HepG2 (cell line): ENCODE results near the gene DDX17. TPM values are rescaled to one million over a fixed set of nuclear protein-coding genes. Genes with fewer than 3 reads are reported as not detected.
A peak's percentile ranks its signal among the peaks of the same experiment; 100 is the strongest.

Experiments used
- CBFB ChIP-seq: sonication (generic); formaldehyde crosslinking; IDR thresholded peaks from 2 replicates; pipeline ENCODE4 v1.4.0; 2020; ENCODE audit warnings: missing genetic modification reagents
- EHMT2 ChIP-seq: fragments of 200-600 bp; sonication (generic); IDR thresholded peaks from 2 replicates; pipeline ENCODE4 v1.7.0; 2017; ENCODE audit warnings: antibody characterized with exemption, low read depth, low read length, borderline replicate concordance
- FIP1L1 ChIP-seq: fragments of 200-400 bp; formaldehyde crosslinking; IDR thresholded peaks from 2 replicates; pipeline ENCODE4 v1.6.1; 2018; ENCODE audit warnings: low read depth, mild to moderate bottlenecking, low read length, moderate library complexity, borderline replicate concordance; ENCODE audit not compliant: insufficient read depth
- NR3C1 ChIP-seq: sonication (generic); formaldehyde crosslinking; IDR thresholded peaks from 2 replicates; pipeline ENCODE4 v1.4.0; 2020; ENCODE audit warnings: missing genetic modification reagents
- RAD51 ChIP-seq: fragments of 450-650 bp; IDR thresholded peaks from 2 replicates; pipeline ENCODE4 v1.6.1; 2016; ENCODE audit warnings: borderline replicate concordance
- SMC3 ChIP-seq: IDR thresholded peaks from 2 replicates; pipeline ENCODE4 v1.6.1; 2011; ENCODE audit warnings: low read length, improper control_type of control experiment
- SMYD3 ChIP-seq: sonication (generic); formaldehyde crosslinking; IDR thresholded peaks from 2 replicates; pipeline ENCODE4 v1.8.1; 2023; ENCODE audit warnings: mild to moderate bottlenecking, missing genetic modification reagents
- SRSF9 ChIP-seq: fragments of 200-400 bp; formaldehyde crosslinking; IDR thresholded peaks from 2 replicates; pipeline ENCODE4 v1.6.1; 2018; ENCODE audit warnings: borderline replicate concordance, mild to moderate bottlenecking, low read depth, low read length; ENCODE audit not compliant: insufficient read depth, poor library complexity, severe bottlenecking
- TGIF2 ChIP-seq: IDR thresholded peaks from 2 replicates; pipeline ENCODE4 v1.6.1; 2016; ENCODE audit warnings: control low read depth, missing compliant biosample characterization
- ZFP36L2 ChIP-seq: sonication (generic); formaldehyde crosslinking; IDR thresholded peaks from 2 replicates; pipeline ENCODE4 v1.4.0; 2020; ENCODE audit warnings: missing genetic modification reagents
- ZNF75D ChIP-seq: sonication (generic); formaldehyde crosslinking; IDR thresholded peaks from 2 replicates; pipeline ENCODE4 v1.8.1; 2023; ENCODE audit warnings: missing genetic modification reagents, mild to moderate bottlenecking, borderline replicate concordance
- polyA plus RNA-seq, 8 experiments: library from polyadenylated mRNA; depleted of rRNA in 3 of 8; stranded (reverse) in 7 of 8; unstranded in 1 of 8; fragments of >200 nt; fragmentation: Illumina TruSeq in 4 of 8; extraction: Trizol in 4 of 8; gene quantifications; 2 replicates each; pipeline versions ENCODE4 v1.2.1 to v1.2.3, GENCODE V29; 2011 to 2016; ENCODE audit warnings: low read depth in 4 of 8, missing spikeins in 1 of 8, mixed read lengths in 1 of 8; ENCODE audit not compliant: insufficient read depth in 1 of 8
- total RNA-seq, 5 experiments: library from RNA; depleted of rRNA; stranded (reverse); fragments of >200 nt; fragmentation: Illumina TruSeq; extraction: Trizol; gene quantifications; 2 replicates each; pipeline ENCODE4 v1.2.3, GENCODE V29; 2016; ENCODE audit warnings: low read depth in 1 of 5
- TF ChIP-seq, protein P1 (sequence below): IDR thresholded peaks from 2 replicates; pipeline ENCODE4 v1.6.1; 2012; ENCODE audit warnings: low read depth, low read length, improper control_type of control experiment
- TF ChIP-seq, protein P2 (sequence below): sonication (generic); formaldehyde crosslinking; IDR thresholded peaks from 2 replicates; pipeline ENCODE4 v1.4.0; 2020; ENCODE audit warnings: missing genetic modification reagents, borderline replicate concordance
- TF ChIP-seq, protein P3 (sequence below): sonication (generic); formaldehyde crosslinking; IDR thresholded peaks from 2 replicates; pipeline ENCODE4 v1.9.0; 2021; ENCODE audit warnings: missing genetic modification reagents, borderline replicate concordance
- TF ChIP-seq, protein P4 (sequence below): sonication (generic); formaldehyde crosslinking; conservative IDR thresholded peaks from 2 replicates; pipeline ENCODE4 v1.4.0; 2020; ENCODE audit warnings: mild to moderate bottlenecking, missing genetic modification reagents, moderate library complexity
- TF ChIP-seq, protein P5 (sequence below): sonication (generic); formaldehyde crosslinking; IDR thresholded peaks from 2 replicates; pipeline ENCODE4 v1.4.0; 2020; ENCODE audit warnings: missing genetic modification reagents
- TF ChIP-seq, protein P6 (sequence below): IDR thresholded peaks from 2 replicates; pipeline ENCODE4 v1.6.1; 2016; ENCODE audit warnings: low read depth, control low read depth

The DDX17 gene
- total and polyA plus RNA-seq, 2 of the 13 experiments (the other 11 are each of a cell fraction or from before 2014, with no cell fraction given) = 238 to 344 TPM

DNA sequence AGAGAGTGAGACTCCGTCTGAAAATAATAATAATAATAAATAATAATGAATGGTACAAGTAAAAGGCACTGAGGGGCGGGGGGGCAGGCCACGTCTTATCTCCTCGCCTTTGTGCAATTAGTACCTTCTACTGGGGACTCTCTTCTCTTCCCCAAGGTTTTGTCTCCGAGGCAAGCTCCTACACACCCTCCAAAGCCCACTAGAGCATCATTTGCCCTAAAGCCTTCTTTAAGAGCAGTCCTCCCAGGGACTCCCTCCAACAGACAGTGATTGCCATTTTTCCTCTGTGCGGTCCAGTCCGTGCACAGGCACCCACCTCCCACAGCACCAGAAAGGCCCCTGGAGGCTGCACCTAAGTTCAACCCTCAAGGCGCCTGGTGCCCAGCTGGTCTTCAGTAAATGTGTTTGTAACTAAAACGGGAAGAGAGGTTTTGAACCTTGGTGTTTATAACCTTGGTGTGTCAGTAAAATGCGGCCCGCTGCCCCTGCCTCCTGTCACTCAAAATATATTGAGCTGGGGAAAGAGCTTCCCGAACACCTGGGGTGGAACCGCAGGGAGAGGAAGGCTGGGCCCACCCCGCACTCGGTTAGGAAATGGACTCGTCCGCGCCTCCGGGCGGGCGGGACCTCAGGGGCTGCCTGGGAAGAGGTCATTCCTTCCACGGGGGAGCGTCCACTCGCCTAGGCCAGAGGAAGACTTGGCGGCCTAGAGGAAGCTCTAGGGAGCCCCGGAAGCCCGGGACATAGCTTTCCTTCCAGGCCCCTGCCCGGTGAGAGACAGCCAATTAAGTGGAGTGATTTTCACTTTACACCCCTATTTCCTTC is 42.9 kb downstream of the DDX17 start (continued):
- TF ChIP-seq, protein P1, sequence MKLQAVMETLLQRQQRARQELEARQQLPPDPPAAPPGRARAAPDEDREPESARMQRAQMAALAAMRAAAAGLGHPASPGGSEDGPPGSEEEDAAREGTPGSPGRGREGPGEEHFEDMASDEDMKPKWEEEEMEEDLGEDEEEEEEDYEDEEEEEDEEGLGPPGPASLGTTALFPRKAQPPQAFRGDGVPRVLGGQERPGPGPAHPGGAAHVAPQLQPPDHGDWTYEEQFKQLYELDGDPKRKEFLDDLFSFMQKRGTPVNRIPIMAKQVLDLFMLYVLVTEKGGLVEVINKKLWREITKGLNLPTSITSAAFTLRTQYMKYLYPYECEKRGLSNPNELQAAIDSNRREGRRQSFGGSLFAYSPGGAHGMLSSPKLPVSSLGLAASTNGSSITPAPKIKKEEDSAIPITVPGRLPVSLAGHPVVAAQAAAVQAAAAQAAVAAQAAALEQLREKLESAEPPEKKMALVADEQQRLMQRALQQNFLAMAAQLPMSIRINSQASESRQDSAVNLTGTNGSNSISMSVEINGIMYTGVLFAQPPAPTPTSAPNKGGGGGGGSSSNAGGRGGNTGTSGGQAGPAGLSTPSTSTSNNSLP = no peak
- TF ChIP-seq, protein P2, sequence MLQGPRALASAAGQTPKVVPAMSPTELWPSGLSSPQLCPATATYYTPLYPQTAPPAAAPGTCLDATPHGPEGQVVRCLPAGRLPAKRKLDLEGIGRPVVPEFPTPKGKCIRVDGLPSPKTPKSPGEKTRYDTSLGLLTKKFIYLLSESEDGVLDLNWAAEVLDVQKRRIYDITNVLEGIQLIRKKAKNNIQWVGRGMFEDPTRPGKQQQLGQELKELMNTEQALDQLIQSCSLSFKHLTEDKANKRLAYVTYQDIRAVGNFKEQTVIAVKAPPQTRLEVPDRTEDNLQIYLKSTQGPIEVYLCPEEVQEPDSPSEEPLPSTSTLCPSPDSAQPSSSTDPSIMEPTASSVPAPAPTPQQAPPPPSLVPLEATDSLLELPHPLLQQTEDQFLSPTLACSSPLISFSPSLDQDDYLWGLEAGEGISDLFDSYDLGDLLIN = no peak
- no peak for TF ChIP-seq EHMT2
- TF ChIP-seq CBFB (CRISPR knock-in tag) = 0 out of 2 replicates have a peak, but pooled peaks have one; percentile 67
- TF ChIP-seq ZFP36L2 (CRISPR knock-in tag) = no peak
- TF ChIP-seq, protein P3, sequence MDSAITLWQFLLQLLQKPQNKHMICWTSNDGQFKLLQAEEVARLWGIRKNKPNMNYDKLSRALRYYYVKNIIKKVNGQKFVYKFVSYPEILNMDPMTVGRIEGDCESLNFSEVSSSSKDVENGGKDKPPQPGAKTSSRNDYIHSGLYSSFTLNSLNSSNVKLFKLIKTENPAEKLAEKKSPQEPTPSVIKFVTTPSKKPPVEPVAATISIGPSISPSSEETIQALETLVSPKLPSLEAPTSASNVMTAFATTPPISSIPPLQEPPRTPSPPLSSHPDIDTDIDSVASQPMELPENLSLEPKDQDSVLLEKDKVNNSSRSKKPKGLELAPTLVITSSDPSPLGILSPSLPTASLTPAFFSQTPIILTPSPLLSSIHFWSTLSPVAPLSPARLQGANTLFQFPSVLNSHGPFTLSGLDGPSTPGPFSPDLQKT (CRISPR knock-in tag) = no peak
- TF ChIP-seq SMC3 = no peak
- TF ChIP-seq, protein P4, sequence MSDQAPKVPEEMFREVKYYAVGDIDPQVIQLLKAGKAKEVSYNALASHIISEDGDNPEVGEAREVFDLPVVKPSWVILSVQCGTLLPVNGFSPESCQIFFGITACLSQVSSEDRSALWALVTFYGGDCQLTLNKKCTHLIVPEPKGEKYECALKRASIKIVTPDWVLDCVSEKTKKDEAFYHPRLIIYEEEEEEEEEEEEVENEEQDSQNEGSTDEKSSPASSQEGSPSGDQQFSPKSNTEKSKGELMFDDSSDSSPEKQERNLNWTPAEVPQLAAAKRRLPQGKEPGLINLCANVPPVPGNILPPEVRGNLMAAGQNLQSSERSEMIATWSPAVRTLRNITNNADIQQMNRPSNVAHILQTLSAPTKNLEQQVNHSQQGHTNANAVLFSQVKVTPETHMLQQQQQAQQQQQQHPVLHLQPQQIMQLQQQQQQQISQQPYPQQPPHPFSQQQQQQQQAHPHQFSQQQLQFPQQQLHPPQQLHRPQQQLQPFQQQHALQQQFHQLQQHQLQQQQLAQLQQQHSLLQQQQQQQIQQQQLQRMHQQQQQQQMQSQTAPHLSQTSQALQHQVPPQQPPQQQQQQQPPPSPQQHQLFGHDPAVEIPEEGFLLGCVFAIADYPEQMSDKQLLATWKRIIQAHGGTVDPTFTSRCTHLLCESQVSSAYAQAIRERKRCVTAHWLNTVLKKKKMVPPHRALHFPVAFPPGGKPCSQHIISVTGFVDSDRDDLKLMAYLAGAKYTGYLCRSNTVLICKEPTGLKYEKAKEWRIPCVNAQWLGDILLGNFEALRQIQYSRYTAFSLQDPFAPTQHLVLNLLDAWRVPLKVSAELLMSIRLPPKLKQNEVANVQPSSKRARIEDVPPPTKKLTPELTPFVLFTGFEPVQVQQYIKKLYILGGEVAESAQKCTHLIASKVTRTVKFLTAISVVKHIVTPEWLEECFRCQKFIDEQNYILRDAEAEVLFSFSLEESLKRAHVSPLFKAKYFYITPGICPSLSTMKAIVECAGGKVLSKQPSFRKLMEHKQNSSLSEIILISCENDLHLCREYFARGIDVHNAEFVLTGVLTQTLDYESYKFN (CRISPR knock-in tag) = 0 out of 2 replicates have a peak, but pooled peaks have one; percentile 44
- TF ChIP-seq, protein P5, sequence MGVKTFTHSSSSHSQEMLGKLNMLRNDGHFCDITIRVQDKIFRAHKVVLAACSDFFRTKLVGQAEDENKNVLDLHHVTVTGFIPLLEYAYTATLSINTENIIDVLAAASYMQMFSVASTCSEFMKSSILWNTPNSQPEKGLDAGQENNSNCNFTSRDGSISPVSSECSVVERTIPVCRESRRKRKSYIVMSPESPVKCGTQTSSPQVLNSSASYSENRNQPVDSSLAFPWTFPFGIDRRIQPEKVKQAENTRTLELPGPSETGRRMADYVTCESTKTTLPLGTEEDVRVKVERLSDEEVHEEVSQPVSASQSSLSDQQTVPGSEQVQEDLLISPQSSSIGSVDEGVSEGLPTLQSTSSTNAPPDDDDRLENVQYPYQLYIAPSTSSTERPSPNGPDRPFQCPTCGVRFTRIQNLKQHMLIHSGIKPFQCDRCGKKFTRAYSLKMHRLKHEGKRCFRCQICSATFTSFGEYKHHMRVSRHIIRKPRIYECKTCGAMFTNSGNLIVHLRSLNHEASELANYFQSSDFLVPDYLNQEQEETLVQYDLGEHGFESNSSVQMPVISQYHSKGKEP (CRISPR knock-in tag) = no peak
- TF ChIP-seq NR3C1 (CRISPR knock-in tag) = no peak
- TF ChIP-seq SRSF9 = no peak
- no peak for TF ChIP-seq RAD51
- no peak for TF ChIP-seq FIP1L1
- TF ChIP-seq, protein P6, sequence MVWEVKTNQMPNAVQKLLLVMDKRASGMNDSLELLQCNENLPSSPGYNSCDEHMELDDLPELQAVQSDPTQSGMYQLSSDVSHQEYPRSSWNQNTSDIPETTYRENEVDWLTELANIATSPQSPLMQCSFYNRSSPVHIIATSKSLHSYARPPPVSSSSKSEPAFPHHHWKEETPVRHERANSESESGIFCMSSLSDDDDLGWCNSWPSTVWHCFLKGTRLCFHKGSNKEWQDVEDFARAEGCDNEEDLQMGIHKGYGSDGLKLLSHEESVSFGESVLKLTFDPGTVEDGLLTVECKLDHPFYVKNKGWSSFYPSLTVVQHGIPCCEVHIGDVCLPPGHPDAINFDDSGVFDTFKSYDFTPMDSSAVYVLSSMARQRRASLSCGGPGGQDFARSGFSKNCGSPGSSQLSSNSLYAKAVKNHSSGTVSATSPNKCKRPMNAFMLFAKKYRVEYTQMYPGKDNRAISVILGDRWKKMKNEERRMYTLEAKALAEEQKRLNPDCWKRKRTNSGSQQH (CRISPR knock-in tag) = no peak
- no peak for TF ChIP-seq ZNF75D (CRISPR knock-in tag)
- no peak for TF ChIP-seq SMYD3 (CRISPR knock-in tag)
- no peak for TF ChIP-seq TGIF2 (CRISPR knock-in tag)
